HEK293 (cell line): ENCODE measurements around the gene FIP1L1.

Source experiments
- CTCF ChIP-seq: fragments of 450-650 bp; formaldehyde crosslinking; IDR thresholded peaks from 2 replicates; pipeline ENCODE4 v1.5.1; 2016; ENCODE audit warnings: missing biosample characterization, missing genetic modification characterization
- HOXA7 ChIP-seq: sonication (generic); formaldehyde crosslinking; IDR thresholded peaks from 2 replicates; pipeline ENCODE4 v1.8.1; 2022; ENCODE audit warnings: missing genetic modification reagents, borderline replicate concordance
- ZFP3 ChIP-seq: fragments of 450-650 bp; formaldehyde crosslinking; IDR thresholded peaks from 2 replicates; pipeline ENCODE4 v1.5.1; 2016; ENCODE audit warnings: low read depth, missing biosample characterization, missing genetic modification characterization
- ZFP41 ChIP-seq: fragments of 450-650 bp; formaldehyde crosslinking; IDR thresholded peaks from 2 replicates; pipeline ENCODE4 v1.5.1; 2016; ENCODE audit warnings: missing biosample characterization, missing genetic modification characterization, borderline replicate concordance
- ZNF302 ChIP-seq: fragments of 450-650 bp; formaldehyde crosslinking; IDR thresholded peaks from 2 replicates; pipeline ENCODE4 v1.5.1; 2016; ENCODE audit warnings: missing biosample characterization, missing genetic modification characterization, low read depth
- ZNF624 ChIP-seq: fragments of 450-650 bp; formaldehyde crosslinking; IDR thresholded peaks from 2 replicates; pipeline ENCODE4 v1.5.1; 2017; ENCODE audit warnings: missing biosample characterization, missing genetic modification characterization
- ZNF660 ChIP-seq: fragments of 450-650 bp; IDR thresholded peaks from 2 replicates; pipeline ENCODE4 v1.5.1; 2018; ENCODE audit warnings: missing biosample characterization, mild to moderate bottlenecking, missing genetic modification characterization
- ZNF785 ChIP-seq: fragments of 450-650 bp; formaldehyde crosslinking; IDR thresholded peaks from 2 replicates; pipeline ENCODE4 v1.5.1; 2016; ENCODE audit warnings: missing biosample characterization, missing genetic modification characterization
- ZNF792 ChIP-seq: fragments of 450-650 bp; formaldehyde crosslinking; IDR thresholded peaks from 2 replicates; pipeline ENCODE4 v1.5.1; 2016; ENCODE audit warnings: missing biosample characterization, missing genetic modification characterization
- ZNF830 ChIP-seq: fragments of 450-650 bp; IDR thresholded peaks from 2 replicates; pipeline ENCODE4 v1.5.0; 2018; ENCODE audit warnings: missing biosample characterization, missing genetic modification characterization, low read depth, mild to moderate bottlenecking, moderate library complexity
- ZXDB ChIP-seq: fragments of 450-650 bp; formaldehyde crosslinking; IDR thresholded peaks from 2 replicates; pipeline ENCODE4 v1.5.1; 2016; ENCODE audit warnings: missing biosample characterization, missing genetic modification characterization
- TF ChIP-seq, protein P1 (sequence below): fragments of 450-650 bp; formaldehyde crosslinking; IDR thresholded peaks from 2 replicates; pipeline ENCODE4; 2016; ENCODE audit warnings: missing biosample characterization, missing genetic modification characterization

DNA sequence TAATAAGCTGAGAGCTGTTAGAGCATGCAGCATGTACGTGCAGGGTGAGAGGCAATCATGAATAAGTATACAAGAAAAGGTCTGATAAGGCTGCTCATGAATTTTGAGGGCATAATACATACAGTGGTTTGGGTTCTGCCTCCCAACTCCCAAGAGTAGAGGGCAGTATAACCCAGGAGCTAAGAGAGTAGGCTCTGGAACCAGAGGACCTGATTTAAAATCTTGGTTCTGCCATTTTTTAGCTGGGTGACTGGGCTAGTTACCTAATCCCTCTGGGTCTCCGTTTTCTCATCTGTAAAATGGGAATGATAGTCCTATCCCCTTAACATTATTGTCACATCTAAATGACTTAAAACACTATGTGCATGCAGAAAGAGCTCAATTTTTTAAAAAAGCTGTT is 128.5 kb downstream of the FIP1L1 start:
- TF ChIP-seq ZNF785 (no peak), CTCF (tag by site-specific recombination) (no peak), ZXDB (tag by site-specific recombination) (no peak), ZNF792 (tag by site-specific recombination) (no peak), ZFP41 (no peak), ZNF624 (tag by site-specific recombination) (no peak), ZFP3 (tag by site-specific recombination) (no peak), ZNF302 (tag by site-specific recombination) (no peak), HOXA7 (CRISPR knock-in tag) (no peak), ZNF660 (tag by site-specific recombination) (no peak), ZNF830 (no peak)
- TF ChIP-seq, protein P1, sequence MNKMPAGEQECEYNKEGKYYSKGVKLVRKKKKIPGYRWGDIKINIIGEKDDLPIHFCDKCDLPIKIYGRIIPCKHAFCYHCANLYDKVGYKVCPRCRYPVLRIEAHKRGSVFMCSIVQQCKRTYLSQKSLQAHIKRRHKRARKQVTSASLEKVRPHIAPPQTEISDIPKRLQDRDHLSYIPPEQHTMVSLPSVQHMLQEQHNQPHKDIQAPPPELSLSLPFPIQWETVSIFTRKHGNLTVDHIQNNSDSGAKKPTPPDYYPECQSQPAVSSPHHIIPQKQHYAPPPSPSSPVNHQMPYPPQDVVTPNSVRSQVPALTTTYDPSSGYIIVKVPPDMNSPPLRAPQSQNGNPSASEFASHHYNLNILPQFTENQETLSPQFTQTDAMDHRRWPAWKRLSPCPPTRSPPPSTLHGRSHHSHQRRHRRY = no peak
